HG03103 (cell line): ENCODE measurements around the gene MIX23.
"Not testable (repeated sequence)": the region's sequence is repeated elsewhere in the genome, so short reads cannot be mapped to it uniquely, and the experiment has no call there.

Experiments used
- ATAC-seq: cut with Tn5 transposase; IDR thresholded peaks from one replicate; pipeline ENCODE4 v1.9.1; 2021; ENCODE audit warnings: low read depth; ENCODE audit not compliant: unreplicated experiment

Gene MIX23

DNA sequence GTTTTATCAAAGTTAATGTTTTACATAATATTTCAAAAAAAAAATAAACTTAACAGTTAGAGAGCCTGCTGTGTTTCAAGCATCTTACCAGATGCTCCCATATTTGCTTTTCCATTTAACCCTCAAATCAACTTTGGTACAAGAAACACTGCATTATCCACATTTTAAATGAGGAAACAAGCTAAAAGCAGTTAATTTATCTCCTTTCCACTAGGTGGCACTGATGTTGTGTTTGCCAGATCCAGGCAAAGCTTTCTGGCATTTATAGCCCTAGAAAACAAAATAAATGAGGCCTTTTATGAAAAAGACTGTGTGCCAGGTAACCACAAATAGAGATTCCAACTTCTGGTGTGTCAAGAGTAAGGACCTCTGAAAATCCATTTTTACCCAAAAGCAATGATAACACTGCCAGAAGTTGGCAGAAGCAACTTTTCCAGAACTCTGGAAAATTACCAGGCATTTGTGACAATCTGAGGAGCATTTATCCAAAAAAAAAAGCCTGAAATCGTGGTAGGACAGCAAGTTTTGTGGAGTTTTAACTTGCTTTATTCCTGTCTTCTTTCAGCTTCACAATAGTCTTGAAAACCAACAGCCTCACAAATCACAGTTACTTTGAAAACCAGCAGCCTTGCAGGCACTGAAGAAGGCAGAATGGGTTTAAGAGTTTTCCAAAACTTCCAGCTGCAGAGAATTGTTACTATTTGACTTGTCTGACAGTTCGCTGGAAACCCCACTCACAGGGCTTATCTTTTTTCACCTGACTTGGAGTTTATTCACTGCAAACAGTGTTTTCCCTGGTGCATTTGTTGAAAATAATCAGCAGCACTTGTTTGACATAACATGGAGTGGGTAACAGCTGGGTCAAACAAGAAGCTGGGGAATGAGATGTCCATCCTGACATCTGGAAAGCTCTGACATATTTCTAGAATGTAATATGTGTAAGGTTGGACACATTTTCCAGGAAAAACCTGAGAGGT is 10.1 kb upstream of the MIX23 start:
- ATAC-seq = no peak

DNA sequence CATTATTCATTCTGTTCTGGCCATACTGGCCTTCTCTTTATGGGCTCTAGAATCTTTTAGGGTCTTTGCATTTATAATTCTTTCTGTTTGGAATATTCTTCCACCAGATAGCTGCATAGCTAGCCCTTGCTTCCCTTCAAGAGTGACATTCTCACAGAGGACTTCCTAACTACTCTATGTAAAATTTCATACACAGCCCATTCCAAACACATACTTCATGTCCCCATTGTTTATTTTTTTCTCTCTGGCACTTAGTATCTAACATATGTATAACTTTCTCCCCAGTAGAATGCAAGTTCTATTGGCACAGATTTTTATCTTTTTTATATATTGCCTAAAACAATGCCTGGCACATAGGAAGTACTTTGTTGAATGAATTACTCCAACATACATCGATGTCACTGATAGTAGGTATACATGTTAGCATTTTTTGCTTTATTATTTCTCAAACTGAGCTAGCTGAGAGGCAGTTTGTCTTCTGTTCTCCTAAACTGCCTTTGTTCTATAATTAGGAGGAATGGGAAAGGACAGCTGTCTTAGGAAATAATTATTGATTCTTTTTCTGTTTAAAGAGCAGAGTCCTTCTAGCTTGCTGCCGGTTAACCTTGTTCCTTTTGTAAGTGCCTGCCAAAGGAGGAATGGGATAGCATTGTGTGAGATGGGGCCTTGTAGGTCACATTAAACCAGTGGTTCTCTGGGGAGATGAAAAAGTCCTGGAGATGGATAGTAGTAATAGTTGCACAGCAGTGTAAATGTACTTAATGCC is 8.8 kb upstream of the MIX23 start:
- ATAC-seq = no peak

DNA sequence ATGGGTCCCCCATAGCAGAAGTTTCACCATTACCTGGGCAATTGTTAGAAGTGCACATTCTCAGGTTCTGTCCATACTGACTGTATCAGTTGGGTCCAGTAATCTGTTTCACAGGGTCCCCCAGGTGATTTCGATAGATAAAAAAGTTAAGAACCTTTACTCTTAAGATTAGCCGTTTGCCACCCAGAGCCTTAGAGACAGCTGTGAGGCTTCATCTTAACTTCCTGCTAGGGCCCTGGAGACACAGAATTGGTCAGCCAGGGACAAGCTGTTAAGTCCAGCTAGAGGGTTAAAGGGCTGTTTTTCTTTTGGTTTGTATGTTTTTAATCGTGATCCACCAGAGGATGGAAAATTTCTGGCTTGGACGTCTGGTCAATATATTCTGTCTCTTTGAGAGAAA is 7.6 kb upstream of the MIX23 start:
- ATAC-seq = no peak

DNA sequence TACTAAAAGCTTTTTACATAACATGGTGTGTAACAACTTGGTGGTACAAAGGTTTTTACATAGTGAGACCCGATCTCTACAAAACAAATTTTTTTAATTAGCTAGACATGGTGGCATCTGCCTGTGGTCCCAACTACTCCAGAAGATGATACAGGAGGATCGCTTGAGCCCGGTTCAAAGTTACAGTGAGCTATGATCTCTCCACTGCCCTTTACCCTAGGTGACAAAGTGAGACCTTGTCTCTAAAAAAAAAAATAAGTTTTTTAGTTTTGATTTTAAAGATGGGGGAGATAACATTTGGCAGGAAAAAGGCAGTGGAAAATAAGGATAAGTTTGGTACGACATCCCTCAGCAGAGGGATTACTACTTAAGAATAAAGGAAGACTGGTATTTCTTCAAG is 6.9 kb upstream of the MIX23 start:
- ATAC-seq = no peak

DNA sequence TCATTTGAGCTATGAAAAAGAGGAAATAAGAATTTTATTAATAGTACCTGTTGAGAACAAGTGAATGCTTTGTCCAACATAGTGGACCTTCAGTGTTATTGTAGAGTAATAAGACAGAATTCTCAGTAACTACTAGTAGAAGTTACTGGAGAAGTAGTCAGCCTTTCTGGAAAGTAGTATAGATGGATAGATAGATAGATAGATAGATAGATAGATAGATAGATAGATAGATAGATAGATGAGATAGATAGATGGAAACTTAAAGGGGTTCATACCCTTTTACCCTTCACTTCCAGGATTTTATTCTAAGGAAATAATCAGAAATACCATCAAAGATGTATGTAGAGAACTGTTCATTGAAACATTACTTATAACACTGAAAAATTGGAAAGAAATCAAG is 6.2 kb upstream of the MIX23 start:
- ATAC-seq = no peak

DNA sequence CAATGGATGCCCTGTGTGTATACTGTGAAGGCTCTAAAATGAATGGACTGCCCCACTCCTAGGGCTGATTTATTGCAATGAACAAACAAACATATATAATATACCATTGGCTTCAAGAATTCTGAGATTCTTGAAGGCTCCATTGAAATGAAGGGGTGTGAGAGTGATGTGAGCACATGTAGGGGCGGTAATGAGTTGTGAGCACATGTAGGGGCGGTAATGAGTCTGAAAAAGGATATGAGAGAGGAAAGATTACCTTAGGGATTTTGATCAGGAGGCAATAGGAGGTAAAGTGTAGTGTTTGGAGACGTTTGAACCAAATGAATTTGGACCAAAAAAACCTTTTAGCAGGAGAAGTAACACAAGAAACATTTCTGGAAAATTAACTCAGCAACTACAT is 4.7 kb upstream of the MIX23 start:
- ATAC-seq = no peak

DNA sequence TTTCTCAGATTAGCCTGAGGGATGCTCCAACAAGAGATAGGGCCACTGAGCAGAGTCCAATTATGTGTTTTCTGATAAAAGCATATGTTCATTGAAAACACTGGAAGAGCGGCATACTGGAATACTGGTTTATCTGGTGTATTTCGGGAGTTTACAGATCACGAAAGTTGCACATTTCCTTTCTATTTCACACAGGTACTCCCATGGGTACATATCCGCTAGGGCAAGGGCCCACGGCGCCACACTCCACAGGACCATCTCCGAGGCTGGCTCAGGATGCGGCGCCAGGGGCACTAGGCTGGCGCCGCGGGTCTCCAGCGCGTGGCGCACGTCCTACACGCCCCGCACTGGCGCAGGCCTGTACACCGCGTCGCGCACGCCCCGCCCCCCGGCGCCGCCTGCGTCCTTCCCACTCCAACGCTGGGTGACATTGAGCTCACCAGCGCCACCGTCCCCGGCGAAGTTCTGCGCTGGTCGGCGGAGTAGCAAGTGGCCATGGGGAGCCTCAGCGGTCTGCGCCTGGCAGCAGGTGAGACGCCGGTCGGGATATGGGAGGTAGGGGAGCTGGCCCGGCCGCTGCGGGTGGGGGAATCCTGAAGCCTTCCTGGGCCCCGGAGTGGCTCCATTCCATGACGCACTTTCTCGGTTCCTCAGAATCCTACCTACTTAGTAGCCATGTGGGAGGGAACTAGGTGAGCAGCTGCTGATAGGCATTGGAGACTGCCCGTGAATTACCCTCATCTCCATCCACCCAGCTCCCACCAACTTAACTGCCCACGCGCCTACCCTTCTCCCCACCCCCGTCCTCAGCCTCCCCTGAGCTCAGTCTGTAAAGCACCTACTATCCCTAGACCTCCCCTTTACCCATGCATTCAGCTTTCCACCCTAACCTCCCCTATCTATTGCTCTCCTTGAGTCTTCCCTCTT is 1.0 kb upstream of the MIX23 start, which contains the start of gene FAM162A:
Gene FAM162A, plus strand, starts transcription at position 412 of the 927 bp plus-strand sequence. Its CDS starts 84 bp downstream, at position 496.
- ATAC-seq = peak; percentile 92

DNA sequence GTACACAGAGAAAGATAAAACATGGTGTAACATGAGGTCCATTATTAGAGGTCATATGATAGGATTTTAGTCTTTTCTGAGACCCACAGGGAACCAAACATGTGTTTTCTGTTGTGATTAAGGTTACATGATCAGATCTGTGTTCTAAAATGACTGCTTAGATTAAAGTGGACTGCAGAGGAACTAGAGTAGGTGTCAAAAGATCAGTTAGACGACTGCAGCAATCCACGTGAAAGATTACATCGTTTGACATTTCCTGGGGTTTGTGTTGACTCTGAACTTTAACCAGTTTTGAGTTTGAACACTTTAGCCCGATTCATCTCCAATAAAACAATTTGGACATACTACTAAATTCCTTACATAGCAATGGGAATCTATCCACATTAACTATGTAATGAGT is 5.1 kb downstream of the MIX23 start:
- ATAC-seq = no peak

DNA sequence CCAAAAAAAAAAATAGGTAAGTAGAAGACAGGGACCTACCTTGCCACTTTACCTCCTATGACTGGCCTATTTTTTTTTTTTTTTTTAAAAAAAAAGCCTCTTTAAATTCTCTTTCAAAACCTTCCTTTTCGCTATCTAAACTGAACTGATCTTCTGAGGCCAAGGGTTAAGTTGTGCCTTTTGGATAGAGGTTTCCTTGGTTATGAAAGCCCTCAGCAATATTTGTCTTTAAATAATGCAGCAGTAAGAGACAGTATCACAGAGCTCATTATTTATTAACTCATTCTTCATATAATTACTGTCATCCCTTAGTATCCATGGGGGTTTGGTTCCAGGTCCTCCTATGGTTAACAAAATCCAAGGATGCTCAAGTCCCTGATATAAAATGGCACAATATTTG is 9.0 kb downstream of the MIX23 start:
- no peak for ATAC-seq

DNA sequence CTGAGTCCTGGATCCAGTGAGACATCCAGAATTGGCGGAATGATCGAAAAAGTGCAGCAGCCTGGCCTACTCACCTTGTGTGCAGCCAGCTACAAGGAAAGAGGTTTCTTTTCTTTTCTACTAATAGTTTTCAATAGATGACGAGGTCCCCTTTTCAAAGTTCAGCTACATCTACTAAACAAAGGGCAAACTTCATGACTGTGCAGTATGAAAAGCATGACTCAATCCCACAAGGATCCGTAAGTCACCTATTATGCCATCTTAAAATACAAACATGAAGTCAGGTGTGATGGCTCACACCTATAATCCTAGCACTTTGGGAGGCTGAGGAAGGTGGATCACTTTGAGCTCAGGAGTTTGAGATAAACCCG is 16.7 kb downstream of the MIX23 start:
- no peak for ATAC-seq

DNA sequence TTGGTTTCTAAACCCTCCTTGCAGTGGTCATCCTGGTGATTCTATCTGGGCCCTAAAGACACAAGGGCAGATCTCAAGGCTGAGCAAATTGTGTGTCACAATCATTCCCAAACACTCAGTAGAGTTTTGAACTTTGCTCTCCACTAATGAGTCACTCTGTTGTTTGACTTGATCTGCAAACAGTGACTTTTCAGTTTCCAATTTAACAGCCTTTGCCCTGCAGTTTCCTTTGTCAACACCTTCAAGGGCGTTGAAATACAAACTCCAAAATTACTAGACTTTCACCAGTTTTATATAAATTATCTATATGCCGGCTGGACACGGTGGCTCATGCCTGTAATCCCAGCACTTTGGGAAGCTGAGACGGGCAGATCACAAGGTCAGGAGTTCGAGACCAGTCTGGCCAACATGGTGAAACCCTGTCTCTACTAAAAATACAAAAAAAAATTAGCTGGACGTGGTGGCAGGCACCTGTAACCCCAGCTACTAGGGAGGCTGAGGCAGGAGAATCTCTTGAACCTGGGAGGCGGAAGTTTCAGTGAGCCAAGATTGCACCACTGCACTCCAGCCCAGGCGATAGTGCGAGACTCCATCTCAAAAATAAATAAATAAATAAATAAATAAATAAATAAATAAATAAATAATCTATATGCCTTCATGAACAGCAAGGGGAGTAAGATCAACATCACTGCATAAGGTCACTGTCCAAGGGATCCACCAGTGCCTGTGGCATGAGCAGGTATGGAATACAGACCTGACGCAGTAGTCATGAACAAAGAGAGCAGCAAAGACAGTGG is 17.3 kb downstream of the MIX23 start:
- ATAC-seq = not testable (repeated sequence)

DNA sequence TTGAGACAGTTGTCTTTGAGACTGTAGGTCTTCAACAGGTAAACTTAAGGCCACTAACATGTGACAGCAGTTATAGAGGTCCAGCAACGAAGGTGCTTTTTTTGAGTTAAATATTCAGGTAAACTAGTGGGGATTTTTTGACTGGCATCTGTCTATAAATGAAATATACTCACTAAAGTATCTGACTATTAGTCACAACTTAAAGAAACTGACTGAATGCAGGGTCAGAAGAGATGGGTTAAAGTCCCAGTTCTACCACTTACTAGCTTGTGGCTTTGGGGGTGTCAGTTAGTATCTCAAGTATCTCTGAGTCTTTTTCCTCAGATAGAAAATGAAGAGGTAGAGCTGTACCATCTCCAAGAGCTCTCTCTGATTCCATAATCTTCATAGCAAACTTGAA is 18.0 kb downstream of the MIX23 start:
- ATAC-seq = no peak

DNA sequence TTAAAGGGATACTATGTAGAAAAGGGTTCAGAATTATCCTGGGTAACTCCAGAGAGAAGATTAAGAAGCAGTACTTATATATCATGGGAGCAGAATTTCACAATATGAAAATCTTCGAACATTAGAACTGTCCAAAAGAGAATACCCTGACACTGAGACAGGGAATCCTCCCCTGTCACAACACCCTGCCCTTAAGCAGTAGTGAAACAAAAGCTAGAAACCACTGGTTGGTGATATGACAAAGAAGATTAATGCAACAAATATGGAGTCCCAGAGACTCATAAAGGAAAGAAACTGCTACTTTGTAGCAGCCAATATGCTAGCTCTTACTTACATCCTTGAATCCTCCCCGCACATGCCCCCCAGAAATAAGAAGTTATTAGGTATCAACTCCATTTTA is 18.5 kb downstream of the MIX23 start:
- ATAC-seq = no peak

DNA sequence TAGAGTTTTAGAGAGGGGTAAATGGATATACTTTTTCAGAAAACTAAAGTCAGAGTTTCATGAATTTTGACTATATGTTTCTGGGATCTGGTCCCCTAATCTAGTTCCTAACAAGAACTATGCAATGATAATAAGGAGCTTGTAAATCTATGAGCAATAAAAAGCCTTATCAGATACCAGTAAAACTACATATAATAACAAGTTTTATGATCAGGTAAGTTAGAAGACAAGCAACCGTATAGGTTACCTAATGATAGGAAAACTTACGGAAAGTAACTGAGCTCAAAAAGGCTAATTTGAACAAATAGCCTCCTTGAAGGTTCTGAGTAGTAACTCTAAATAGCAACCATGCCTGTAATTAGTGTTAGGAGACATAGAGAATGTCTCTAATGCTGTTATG is 21.0 kb downstream of the MIX23 start:
- no peak for ATAC-seq

DNA sequence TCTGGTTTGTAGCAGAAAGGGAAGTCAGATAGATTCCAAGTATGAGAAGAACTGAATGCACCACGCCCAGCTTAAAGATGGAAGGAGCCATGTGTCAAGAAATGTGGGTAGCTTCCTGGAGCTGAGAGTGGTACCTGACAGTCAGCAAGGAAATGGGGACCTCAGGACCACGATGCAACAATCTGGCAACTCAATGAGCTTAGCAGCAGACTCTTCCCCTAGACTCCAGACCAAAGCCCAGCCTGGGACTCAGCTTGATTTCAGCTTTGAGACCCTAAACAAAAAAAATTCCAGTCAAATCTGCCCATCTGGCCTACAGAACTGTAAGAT is 24.4 kb downstream of the MIX23 start:
- no peak for ATAC-seq

DNA sequence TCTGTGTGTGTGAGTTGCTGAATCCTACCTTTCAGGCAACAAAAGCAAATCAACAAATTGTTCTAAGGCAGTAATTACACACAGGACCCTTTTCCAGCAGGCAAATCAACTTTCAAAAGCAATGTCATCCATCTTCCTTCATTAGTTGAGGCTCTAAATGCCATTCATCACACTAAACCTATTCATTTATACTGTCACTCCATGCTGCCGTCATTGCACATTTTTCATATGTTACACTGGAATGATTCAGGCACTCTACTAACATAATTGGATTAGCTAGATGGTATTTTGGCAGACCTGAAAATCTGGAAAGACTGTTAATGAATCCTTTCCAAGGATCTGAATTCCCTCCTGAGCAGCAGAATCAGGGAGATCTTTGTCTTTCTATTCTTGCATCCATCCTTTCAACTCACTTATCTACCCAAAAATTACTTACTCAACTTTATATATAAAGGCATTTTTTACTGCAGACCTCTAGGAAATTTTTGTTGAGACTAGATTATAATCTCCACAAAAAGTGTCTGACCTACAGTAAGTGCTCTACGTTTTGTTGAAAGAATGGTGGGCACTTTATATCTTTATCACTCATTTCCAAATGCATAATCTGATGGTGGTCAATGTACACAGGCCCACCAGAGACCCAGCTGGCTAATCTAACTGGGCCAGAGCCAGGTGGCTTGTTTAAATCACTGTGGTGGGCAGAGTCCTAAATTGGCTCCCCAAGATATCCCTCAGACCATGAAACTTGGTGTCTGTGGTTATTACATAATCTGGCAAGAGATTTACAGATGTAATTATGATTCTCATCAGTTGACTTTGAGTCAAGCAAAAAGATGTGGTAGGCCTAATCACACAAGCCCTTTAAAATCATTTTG is 25.0 kb downstream of the MIX23 start:
- no peak for ATAC-seq

DNA sequence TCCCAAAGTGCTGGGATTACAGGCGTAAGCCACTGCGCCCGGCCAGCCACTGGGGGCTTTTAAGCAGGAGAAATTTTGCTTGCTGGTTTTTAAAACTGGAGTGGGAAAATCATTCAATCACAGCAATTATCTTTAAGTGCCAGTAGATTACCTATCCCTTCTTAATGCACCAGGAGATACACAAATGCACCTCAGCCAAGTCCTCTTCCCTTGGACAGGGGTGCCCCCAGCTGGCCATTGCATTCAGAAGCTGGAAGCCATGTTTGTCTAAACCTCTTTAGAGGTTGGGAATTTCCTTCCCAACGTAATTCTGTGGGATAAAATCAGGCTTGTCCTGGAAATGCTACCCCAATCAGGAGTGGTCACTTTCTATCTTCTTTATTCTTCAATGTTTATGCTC is 26.6 kb downstream of the MIX23 start:
- ATAC-seq = no peak

DNA sequence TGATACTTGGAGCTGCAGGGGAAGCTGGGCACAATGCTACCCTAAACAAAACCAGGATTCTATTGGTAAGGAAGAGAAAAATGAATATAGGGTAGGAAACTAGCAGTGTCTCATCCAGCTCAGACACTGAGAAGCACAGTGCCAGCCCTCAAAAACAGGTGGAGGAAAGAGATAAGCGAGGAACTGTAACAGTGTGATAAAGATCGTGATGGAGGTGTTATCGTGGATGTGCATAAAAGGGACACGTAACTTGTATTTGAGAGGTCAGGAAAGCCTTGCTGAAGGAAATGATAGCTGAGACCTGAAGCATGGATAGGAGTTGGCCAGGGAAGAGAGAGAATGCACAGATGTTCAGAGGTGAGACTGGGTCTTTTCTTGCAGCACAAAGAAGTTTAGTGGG is 27.4 kb downstream of the MIX23 start:
- no peak for ATAC-seq

DNA sequence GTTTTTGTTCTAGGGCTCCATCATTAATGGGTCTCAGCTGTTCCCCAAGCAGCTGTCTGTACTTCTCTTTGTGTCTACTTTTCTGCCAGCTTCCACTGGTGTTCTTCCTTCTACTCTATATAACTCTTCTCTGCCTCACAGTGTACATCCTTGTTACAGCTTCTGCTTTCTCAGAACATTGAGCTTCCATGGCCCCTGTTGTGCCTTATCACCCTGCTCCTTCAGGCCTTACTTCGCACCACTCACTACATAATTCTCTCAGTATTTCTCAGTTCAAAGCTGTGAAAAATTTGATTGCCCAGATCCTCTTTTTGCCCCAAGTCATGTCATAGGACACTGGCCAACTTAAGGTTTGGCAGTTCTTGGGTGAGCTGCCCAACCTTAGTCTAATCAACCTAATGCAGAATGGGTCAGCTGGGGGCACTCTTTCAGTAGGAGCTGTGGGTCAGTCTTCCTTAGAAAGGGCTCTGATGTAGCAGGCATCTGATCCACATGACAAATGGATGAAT is 29.1 kb downstream of the MIX23 start:
- ATAC-seq = no peak
